NCI-H146 treated with DMSO at 0.1 percent for 48 hours (cell line): ENCODE data around the gene DDX1.
"Not testable (repeated sequence)": the region's sequence is repeated elsewhere in the genome, so short reads cannot be mapped to it uniquely, and the experiment has no call there.

Experiments used
- DNase-seq: peaks from one replicate; lab custom pipeline; 2025; ENCODE audit not compliant: unreplicated experiment; lab: John Stamatoyannopoulos, UW

The DDX1 gene

GRCh38 chr2:15616429-15616828, 24.8 kb downstream of the DDX1 start:
- DNase-seq: no peak

GRCh38 chr2:15616850-15617777, 25.4 kb downstream of the DDX1 start:
- no peak for DNase-seq

DNA sequence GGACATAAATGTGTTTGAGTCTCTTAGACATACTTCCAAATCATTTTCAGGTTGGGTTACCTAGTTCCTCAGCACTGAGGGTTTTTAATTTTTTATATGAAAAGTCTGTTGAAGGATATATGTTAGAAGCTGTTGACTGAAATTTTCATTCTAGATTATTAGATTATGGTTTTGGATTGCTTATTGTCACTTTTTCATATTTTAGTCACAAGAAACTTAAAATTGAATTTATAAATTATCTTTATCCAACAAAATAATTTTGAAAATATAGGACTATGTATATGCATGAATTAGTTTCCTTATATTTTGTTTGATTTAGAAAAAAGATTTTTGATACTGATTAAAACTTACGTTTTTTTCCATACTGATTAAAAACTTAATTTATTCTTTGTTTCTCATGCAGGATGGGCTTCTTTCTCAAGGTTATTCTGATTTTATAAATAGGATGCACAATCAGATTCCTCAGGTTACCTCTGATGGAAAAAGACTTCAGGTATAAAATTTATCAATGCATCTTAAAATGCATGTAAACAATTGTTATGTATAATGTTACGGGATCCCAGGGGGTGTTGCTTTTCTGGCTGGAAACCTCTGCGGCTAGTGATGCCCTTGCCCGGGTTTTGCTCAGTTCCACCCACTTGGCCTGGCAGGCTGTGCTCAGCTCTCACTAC, 26.2 kb downstream of the DDX1 start:
- no peak for DNase-seq

DNA sequence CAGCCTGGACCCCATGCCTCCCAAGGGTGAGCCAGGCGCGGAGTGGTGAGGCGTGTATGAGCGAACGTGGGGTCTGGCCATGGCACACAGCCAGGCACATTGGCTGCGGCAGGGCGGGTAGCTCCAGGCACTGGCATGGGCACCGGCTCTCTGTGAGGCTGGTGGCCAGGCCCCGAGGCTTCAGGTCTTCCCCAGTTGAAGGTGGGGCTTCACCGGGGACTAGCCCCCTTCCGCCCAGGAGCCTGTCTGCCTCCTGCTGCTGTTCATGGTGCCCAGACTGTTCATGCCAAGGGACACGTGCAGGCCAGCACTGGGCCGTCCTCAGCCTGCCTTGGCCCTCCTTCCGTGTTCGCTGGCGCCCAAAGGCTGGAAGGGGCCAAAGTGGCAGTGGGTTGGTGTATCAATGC, 26.8 kb downstream of the DDX1 start:
- no peak for DNase-seq

DNA sequence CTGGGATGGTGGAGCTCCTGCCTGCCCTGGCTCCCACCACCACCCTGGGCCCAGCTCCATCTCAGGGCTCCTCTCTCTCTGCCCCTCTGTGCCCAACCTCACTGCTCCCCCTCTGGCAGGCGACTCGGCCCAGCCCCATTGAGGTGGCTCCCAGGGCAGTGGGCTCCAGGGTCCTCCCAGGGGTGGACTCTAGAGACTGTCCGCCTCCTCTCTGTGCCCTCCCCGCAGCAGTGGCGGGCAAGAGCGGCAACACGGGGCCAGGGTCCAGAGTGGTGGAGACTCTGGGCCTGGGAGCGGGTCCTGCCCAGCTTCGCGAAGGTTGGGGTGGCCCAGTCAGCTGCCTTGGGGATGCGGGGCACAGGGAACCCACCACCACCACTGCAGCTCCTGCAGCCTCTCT, 27.4 kb downstream of the DDX1 start:
- no peak for DNase-seq

- DNase-seq: no peak
Measured at GRCh38 chr2:15619510-15619909, 27.8 kb downstream of the DDX1 start.

DNA sequence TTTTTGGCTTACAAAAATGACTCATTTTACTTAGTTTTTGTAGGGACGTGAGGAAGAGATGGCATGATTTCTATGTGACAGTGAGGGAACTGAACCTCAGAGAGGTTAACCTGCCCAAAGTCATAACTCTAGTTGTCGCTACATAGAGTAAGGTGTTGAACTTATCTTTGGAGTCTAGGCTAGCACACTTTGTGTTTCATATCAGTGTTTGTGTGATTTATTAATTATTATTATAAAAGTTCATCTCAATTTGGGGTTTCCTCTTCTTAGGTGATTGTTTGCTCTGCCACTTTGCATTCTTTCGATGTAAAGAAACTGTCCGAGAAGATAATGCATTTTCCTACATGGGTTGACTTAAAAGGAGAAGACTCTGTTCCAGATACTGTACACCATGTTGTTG, 28.3 kb downstream of the DDX1 start:
- DNase-seq: no peak

DNA sequence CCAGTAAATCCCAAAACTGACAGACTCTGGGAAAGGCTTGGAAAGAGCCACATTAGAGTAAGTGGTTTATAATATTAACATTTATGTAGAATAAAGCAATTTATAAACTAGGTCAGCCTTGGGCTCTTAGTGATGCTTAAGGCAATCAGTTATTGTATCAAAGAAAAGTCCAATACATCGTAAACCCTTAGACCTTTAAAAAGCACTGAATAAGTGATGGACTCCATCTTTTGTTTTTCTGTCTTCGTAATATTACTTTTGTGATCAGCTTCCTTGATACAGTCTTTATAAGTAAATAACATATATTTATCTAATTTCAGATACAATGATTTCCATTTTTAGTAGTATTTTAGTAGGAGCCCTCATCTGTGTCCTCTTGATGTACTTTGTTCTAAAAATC, 28.7 kb downstream of the DDX1 start:
- no peak for DNase-seq

GRCh38 chr2:15620857-15621471, 29.3 kb downstream of the DDX1 start:
- DNase-seq: no peak

DNA sequence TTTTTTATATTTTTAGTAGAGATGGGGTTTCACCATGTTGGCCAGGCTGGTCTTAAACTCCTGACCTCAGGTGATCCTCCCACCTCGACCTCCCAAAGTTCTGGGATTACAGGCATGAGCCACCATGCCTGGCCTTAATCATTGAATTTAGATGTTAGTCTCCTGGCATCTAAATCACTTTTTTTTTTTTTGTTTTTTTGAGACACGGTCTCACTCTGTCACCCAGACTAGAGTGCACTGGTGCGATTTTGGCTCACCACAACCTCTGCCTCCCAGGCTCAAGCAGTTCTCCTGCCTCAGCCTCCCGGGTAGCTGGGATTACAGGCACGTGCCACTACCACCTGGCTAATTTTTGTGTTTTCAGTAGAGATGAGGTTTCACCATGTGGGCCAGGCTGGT, 29.8 kb downstream of the DDX1 start:
- not testable (repeated sequence) for DNase-seq

DNA sequence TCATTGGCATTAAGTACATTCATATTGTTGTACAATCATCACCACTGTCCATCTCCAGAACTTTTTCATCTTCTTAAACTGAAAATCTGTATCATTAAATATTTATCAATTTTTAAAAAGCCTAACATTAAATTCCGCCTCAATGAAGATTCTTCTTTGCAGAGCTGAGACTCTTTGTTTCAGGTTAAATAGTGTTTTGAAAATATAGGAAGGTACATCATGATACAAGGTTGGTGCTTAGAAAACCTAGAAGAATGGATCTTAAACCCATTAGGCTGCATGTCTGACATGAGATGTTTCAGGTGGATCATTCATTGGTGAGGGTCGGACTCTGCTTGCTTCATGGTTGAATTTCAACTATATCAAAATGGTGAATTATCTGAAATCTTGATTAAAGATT, 30.5 kb downstream of the DDX1 start:
- no peak for DNase-seq

DNA sequence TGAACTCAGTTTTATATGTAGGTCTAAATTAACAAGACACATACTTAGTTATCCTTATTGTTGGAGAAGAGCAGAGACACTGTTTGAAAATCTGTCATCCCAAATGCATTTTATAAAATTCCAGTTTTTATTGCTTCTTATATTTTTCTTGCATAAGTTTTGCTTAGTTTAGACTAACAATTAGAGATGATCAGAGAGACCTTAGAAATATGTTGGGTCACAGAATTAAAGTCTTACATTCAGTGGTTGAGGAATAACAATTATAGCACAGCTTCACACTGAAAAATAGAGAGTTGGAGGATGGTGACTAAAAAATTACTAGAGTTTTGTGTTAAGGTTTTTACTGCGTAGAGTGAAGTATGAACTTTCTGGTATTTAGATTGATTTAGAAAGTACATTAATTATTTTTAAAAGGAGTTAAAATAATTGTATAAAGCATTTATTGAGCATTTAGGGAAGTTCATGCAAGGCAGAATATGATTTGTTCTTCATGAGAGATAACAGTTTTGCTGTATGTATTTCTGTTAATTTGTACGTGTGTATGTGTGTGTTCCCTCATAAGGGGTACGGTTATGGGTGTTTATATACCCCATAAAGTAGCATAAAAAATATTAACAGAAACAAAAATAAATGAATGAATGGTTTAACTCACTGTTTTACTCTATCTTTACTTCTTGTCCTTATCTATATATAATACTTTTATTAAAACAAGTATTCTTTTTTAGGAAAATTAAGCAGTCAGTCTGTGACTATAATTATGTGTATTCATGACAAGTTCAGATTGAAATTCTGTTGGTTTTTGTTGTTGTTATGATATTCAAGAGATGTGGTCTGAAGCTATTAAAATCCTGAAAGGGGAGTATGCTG, 31.2 kb downstream of the DDX1 start:
- no peak for DNase-seq

DNA sequence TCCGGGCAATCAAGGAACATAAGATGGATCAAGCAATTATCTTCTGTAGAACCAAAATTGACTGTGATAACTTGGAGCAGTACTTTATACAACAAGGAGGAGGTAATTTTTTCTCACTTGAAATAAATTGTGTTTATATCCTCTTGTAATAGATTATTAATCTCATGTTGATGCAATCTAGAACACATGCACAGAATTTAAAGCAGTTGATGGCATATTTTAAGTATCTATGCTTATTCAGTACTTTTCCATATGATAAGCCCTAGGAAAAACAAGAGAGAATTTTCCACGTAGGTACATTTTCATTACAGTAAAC, 31.8 kb downstream of the DDX1 start:
- DNase-seq: no peak

DNA sequence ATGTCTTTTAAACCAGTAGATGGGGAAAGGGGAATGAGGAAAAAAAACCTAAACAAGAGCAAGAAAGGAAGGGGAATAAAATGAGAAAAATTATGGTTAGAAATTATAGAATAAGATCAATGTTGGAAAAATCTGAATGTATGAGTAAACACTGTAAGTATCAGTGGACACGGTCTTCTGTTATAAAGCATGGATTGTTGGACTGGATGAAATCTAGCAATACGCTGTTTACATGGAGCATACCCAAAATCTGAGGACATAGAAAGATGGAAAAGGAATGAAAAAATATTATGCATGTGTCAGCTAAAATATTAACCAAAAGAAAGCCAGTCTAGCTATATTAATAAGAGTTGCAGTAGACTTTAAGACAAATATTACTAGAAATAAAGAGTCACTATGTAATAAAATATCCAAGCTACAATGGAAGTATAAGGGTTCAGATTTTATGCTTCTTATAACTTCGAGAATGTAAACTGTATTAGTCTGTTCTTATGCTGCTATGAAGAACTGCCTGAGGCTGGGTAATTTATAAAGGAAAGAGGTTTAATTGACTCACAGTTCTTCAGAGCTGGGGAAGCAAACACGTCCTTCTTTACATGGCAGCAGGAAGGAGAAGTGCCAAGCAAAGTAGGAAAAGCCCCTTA, 32.4 kb downstream of the DDX1 start:
- no peak for DNase-seq

- DNase-seq: no peak
Measured at GRCh38 chr2:15624903-15625302, 33.2 kb downstream of the DDX1 start.

DNA sequence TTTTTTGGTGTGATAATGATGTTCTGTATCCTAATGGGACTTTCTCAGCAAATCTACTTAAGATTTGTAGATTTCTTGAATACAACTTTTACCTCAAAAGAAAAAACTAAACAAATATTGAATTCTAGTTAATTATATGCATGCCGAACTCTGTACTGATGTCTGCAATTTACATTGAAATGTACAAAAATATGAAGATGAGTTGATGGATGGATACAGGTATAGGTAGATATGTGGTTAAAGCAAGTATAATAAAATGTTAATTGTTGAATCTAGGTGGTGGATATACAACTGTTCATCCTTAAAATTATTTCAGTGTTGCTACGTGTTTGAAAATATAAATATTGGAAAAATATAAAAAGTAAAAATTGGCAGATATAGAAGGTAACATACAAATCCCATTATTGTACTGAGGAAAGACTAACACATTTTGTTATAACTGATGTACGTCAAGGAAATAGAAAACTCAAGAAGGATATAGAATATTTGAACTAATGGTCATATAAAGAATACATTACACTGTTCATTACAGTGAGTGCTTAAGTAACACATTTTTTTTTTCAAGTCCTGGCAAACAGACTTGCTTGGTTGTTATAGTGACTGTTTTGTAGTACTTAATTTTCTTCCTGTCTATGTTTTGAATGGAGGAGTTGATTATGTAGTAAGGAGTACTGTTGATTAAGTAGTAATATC, 33.8 kb downstream of the DDX1 start:
- DNase-seq: no peak

DNA sequence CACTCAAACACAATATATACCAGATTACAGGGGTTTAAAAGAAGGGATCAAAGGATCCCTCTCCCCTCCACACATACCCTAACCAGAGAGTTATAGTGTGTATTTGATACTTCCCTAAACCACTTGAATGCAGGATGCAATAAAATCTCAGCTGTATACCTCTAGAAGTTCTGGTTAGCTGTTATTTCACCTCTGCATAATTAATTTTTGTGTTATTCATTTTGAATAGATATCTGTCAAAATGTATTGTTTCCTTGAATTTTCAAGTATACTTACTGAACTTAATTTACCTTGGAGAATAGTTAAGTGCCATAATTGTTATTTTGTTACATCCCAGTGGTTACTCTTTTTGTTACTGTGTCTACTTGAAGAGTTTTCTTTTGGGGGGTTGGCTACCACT, 34.5 kb downstream of the DDX1 start:
- no peak for DNase-seq

DNA sequence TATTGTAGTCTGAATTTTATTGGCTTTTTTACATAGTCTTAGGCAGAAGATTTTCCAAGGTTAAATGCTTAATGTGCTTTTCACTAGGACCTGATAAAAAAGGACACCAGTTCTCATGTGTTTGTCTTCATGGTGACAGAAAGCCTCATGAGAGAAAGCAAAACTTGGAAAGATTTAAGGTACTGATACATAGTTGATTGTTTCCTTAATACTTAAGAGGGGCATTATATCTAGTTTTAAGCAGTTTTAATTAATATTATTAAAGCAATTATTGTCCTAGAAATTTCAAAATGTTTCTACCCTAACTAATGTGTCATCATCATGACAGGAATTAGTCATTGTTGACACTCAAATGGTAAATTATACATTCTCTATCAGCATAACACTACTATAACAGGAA, 35.3 kb downstream of the DDX1 start:
- DNase-seq: no peak

DNA sequence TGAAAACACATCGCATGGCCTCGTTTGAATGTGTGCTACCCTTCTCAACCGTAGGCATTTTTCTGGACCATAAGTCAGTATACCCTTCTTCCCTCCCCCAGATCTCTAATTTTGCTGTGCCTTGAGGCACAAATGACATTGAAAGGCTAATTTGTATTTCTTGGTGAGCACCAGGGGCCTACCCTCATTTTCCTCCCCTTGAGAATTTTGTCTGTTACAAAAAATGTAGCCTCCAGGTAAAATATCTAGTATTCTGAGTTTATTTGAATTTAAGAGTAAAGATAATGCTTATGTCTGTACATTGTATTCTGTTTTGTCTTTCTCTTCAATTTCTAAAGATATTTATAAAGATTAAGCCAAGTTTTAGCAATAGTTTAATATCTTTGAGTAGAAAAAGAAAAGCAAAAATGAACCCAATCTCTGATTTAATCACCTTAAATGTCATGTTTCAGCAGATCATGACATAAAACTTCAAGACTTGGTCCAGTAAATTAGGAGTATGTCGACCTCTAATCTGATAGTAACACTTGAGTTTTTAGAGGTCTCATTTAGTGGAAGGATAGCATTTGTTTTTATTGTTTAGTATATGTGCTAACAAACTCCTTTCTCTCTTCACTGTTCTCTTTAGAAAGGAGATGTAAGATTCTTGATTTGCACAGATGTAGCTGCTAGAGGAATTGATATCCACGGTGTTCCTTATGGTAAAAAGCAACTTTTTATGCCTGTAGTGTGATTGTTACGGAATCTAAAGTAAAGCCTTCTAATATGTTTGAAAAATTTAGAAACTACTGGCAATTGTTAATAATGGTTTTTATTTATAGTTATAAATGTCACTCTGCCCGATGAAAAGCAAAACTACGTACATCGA, 36.4 kb downstream of the DDX1 start:
- no peak for DNase-seq
